IMR-90 (cell line): ENCODE data around the gene THAP9. TPM values are rescaled to one million over a fixed set of nuclear protein-coding genes. Genes with fewer than 3 reads are reported as not detected.
A peak's percentile ranks its signal among the peaks of the same experiment; 100 is the strongest.

Experiments
- ATAC-seq: fragments of 200-7000 bp; cut with Tn5 transposase; 2 replicates; pipeline ENCODE4 v1.9.1; 2020; ENCODE audit warnings: low read depth, mild to moderate bottlenecking, moderate library complexity
- BruUV-seq: library from RNA; stranded (reverse); fragments of 400-500 nt; replicated peaks from 2 replicates; lab custom pipeline; 2021; lab: Mats Ljungman, UMichigan
- CTCF ChIA-PET: fragments of 300-600 bp; formaldehyde crosslinking; extraction: SDS; loops from one replicate; lab custom pipeline; 2021; ENCODE audit warnings: antibody characterized with exemption; lab: Yijun Ruan, JAX
- POLR2A ChIA-PET: fragments of 300-600 bp; sonication (Branson Sonifier 250); formaldehyde crosslinking; loops from one replicate; lab custom pipeline; 2022; ENCODE audit warnings: antibody characterized with exemption; ENCODE audit not compliant: unreplicated experiment; lab: Charles Lee
- DNase-seq: peaks from one replicate; pipeline ENCODE4 v3.0.0; 2013
- H2AFZ ChIP-seq: replicated peaks from 2 replicates; pipeline ENCODE3; 2013; ENCODE audit warnings: low read length, mild to moderate bottlenecking; ENCODE audit not compliant: poor library complexity
- H2AK5ac ChIP-seq: 2 replicates; pipeline ENCODE4 v1.6.1; 2013; ENCODE audit warnings: low read depth, low read length, inconsistent platforms
- H2AK9ac ChIP-seq: replicated peaks from 2 replicates; pipeline ENCODE3; 2013; ENCODE audit warnings: mild to moderate bottlenecking, low read depth, low read length, moderate library complexity; ENCODE audit not compliant: poor library complexity
- H2BK120ac ChIP-seq: 2 replicates; pipeline ENCODE4 v1.6.1; 2013; ENCODE audit warnings: low read depth, low read length, inconsistent platforms
- H2BK15ac ChIP-seq: 3 replicates; pipeline ENCODE4 v1.6.1; 2013; ENCODE audit warnings: low read depth, low read length, inconsistent platforms
- H2BK20ac ChIP-seq: 2 replicates; pipeline ENCODE4 v1.6.1; 2013; ENCODE audit warnings: low read depth, mild to moderate bottlenecking, inconsistent platforms, low read length, moderate library complexity
- H2BK5ac ChIP-seq: 2 replicates; pipeline ENCODE4 v1.6.1; 2013; ENCODE audit warnings: mild to moderate bottlenecking, low read depth, low read length, inconsistent platforms; ENCODE audit not compliant: poor library complexity, severe bottlenecking
- H3K14ac ChIP-seq: replicated peaks from 2 replicates; pipeline ENCODE4 v1.6.1; 2013; ENCODE audit warnings: low read depth, low read length, inconsistent platforms
- H3K18ac ChIP-seq: 2 replicates; pipeline ENCODE4 v1.6.1; 2013; ENCODE audit warnings: low read depth, low read length, control low read depth
- H3K23ac ChIP-seq: 2 replicates; pipeline ENCODE4 v1.6.1; 2013; ENCODE audit warnings: low read depth, low read length, inconsistent platforms
- H3K27ac ChIP-seq: 2 replicates; pipeline ENCODE4 v1.5.1; 2013; ENCODE audit warnings: mild to moderate bottlenecking, control low read depth, low read length; ENCODE audit not compliant: insufficient read depth
- H3K27me3 ChIP-seq: 2 replicates; pipeline ENCODE4 v1.6.1; 2013; ENCODE audit warnings: low read length; ENCODE audit not compliant: control insufficient read depth, insufficient read depth
- H3K36me3 ChIP-seq: 2 replicates; pipeline ENCODE4 v1.6.1; 2013; ENCODE audit warnings: low read length, mixed read lengths; ENCODE audit not compliant: control insufficient read depth, insufficient read depth
- H3K4ac ChIP-seq: 2 replicates; pipeline ENCODE4 v1.6.1; 2013; ENCODE audit warnings: low read depth, low read length, inconsistent platforms
- H3K4me1 ChIP-seq: 2 replicates; pipeline ENCODE4 v1.6.1; 2013; ENCODE audit warnings: low read length, mixed read lengths; ENCODE audit not compliant: control insufficient read depth, insufficient read depth
- H3K4me2 ChIP-seq: 2 replicates; pipeline ENCODE4 v1.6.1; 2013; ENCODE audit warnings: low read depth, mild to moderate bottlenecking, control low read depth, low read length, moderate library complexity
- H3K4me3 ChIP-seq: 2 replicates; pipeline ENCODE4 v1.5.1; 2013; ENCODE audit warnings: low read depth, mild to moderate bottlenecking, control low read depth, low read length, moderate library complexity; ENCODE audit not compliant: insufficient read depth
- H3K56ac ChIP-seq: 2 replicates; pipeline ENCODE4 v1.6.1; 2013; ENCODE audit warnings: low read length, inconsistent platforms; ENCODE audit not compliant: insufficient read depth; ENCODE audit errors: extremely low read depth
- H3K79me1 ChIP-seq, 2 experiments: 2 replicates each; pipeline ENCODE4 v1.6.1; 2013; ENCODE audit warnings: low read length in 2 of 2, inconsistent platforms in 1 of 2, low read depth in 1 of 2
- H3K9ac ChIP-seq: 2 replicates; pipeline ENCODE4 v1.6.1; 2013; ENCODE audit warnings: low read depth, low read length, control low read depth
- H3K9me1 ChIP-seq: 2 replicates; pipeline ENCODE4 v1.6.1; 2013; ENCODE audit warnings: low read length, inconsistent platforms; ENCODE audit not compliant: insufficient read depth
- H3K9me3 ChIP-seq: 2 replicates; pipeline ENCODE4 v1.6.1; 2013; ENCODE audit warnings: low read length; ENCODE audit not compliant: control insufficient read depth, insufficient read depth
- H4K20me1 ChIP-seq: 2 replicates; pipeline ENCODE4 v1.6.1; 2013; ENCODE audit warnings: low read length, inconsistent platforms; ENCODE audit not compliant: insufficient read depth
- H4K5ac ChIP-seq: 2 replicates; pipeline ENCODE4 v1.6.1; 2013; ENCODE audit warnings: mild to moderate bottlenecking, low read depth, low read length, control low read depth
- H4K8ac ChIP-seq, 2 experiments: 2 replicates each; pipeline ENCODE4 v1.6.1; 2013; ENCODE audit warnings: low read depth in 2 of 2, low read length in 2 of 2, control low read depth in 1 of 2, inconsistent platforms in 1 of 2
- H4K91ac ChIP-seq: 2 replicates; pipeline ENCODE4 v1.6.1; 2013; ENCODE audit warnings: low read depth, low read length, inconsistent platforms; ENCODE audit not compliant: insufficient read depth
- BHLHE40 ChIP-seq: fragments of 150-350 bp; IDR thresholded peaks from 2 replicates; pipeline ENCODE4 v1.6.1; 2016; ENCODE audit warnings: mild to moderate bottlenecking, low read depth, low read length
- CEBPB ChIP-seq: IDR thresholded peaks from 2 replicates; pipeline ENCODE4 v1.6.1; 2012; ENCODE audit warnings: low read depth, low read length, improper control_type of control experiment
- CHD1 ChIP-seq: IDR thresholded peaks from 2 replicates; pipeline ENCODE4 v1.6.1; 2012; ENCODE audit warnings: low read depth, low read length, improper control_type of control experiment
- CTCF ChIP-seq: conservative IDR thresholded peaks from 2 replicates; pipeline ENCODE4 v1.5.1; 2012; ENCODE audit warnings: mild to moderate bottlenecking, low read depth, low read length, improper control_type of control experiment
- ELK1 ChIP-seq: fragments of 150-350 bp; IDR thresholded peaks from 2 replicates; pipeline ENCODE4 v1.6.1; 2016; ENCODE audit warnings: low read depth, mild to moderate bottlenecking, low read length, moderate library complexity, borderline replicate concordance
- MAFK ChIP-seq: IDR thresholded peaks from 2 replicates; pipeline ENCODE4 v1.6.1; 2012; ENCODE audit warnings: low read depth, low read length, improper control_type of control experiment
- MAZ ChIP-seq: IDR thresholded peaks from 2 replicates; pipeline ENCODE4 v1.6.1; 2012; ENCODE audit warnings: low read depth, mild to moderate bottlenecking, low read length, improper control_type of control experiment, moderate library complexity, borderline replicate concordance
- NFE2L2 ChIP-seq: fragments of 150-350 bp; IDR thresholded peaks from 2 replicates; pipeline ENCODE4 v1.6.1; 2016; ENCODE audit warnings: low read depth, mild to moderate bottlenecking, low read length
- POLR2A ChIP-seq: IDR thresholded peaks from 2 replicates; pipeline ENCODE4 v1.6.1; 2012; ENCODE audit warnings: mild to moderate bottlenecking, low read depth, low read length
- RAD21 ChIP-seq: IDR thresholded peaks from 2 replicates; pipeline ENCODE4 v1.6.1; 2012; ENCODE audit warnings: low read length, improper control_type of control experiment
- RCOR1 ChIP-seq: IDR thresholded peaks from 2 replicates; pipeline ENCODE4 v1.6.1; 2012; ENCODE audit warnings: mild to moderate bottlenecking, low read length, improper control_type of control experiment; ENCODE audit not compliant: insufficient replicate concordance
- RFX5 ChIP-seq: IDR thresholded peaks from 2 replicates; pipeline ENCODE4 v1.8.0; 2012; ENCODE audit warnings: low read depth, mild to moderate bottlenecking, low read length, moderate library complexity
- SMC3 ChIP-seq: fragments of 150-350 bp; IDR thresholded peaks from 2 replicates; pipeline ENCODE4 v1.6.1; 2016; ENCODE audit warnings: low read depth, mild to moderate bottlenecking, antibody characterized with exemption, low read length, moderate library complexity
- WGBS, 2 experiments: methylation state at CpG; one replicate each; pipeline versions ENCODE4 v1.1.5 to v1.1.7; 2013; ENCODE audit warnings: missing lambda C conversion rate in 2 of 2; ENCODE audit not compliant: insufficient read length in 1 of 2; ENCODE audit errors: extremely low coverage in 2 of 2; 5-methylcytosine and 5-hydroxymethylcytosine counted together
- dilution Hi-C: fragments of 300-500 bp; cut with HindIII; formaldehyde crosslinking; loops from one replicate; pipeline ENCODE4 v1.14.3; 2018; ENCODE audit warnings: low sequenced_read_pairs; ENCODE audit not compliant: unreplicated experiment
- in situ Hi-C: fragments of 300-500 bp; cut with MboI; formaldehyde crosslinking; loops from 3 replicates; pipeline ENCODE4 v1.14.3; 2019; ENCODE audit warnings: low sequenced_read_pairs, inconsistent platforms, mixed read lengths
- intact Hi-C: fragments of 100-400 bp; cut with micrococcal nuclease; formaldehyde crosslinking; loops from 2 replicates; pipeline ENCODE4 v1.10.0; 2022
- polyA plus RNA-seq, 3 experiments: library from polyadenylated mRNA; depleted of rRNA; stranded (reverse); fragments of >200 nt; gene quantifications; 2 replicates each; pipeline ENCODE4 v1.2.3, GENCODE V29; 2012; ENCODE audit warnings: low replicate concordance in 1 of 3
- total RNA-seq: library from RNA; depleted of rRNA; stranded (reverse); fragments of >200 nt; gene quantifications from 2 replicates; pipeline ENCODE4 v1.2.3, GENCODE V29; 2012

Gene THAP9
- total and polyA plus RNA-seq, 2 of the 4 experiments (the other 2 are of a cell fraction), result 0.86 to 2.9 TPM

- Histone ChIP-seq H3K27me3 (no peaks in the 10 kb centered on the region), H3K4ac (peak overlapping the region; percentile 49), H3K36me3 (peaks cover 4% of the 10 kb centered on the region), H4K5ac (peak overlapping the region; percentile 42; the same call in 1 of the 2 replicates), H4K20me1 (peaks cover 6% of the 10 kb centered on the region; the same call in 1 of the 2 replicates), H4K8ac (peak overlapping the region in 1 of 2 experiments; percentile 57; a peak in 2 of 4 replicates), H2AK9ac (peak overlapping the region; percentile 13), H2AFZ (no peak overlapping the region), H3K9ac (peak overlapping the region; percentile 86), H3K9me1 (peaks cover 2% of the 10 kb centered on the region; the same call in 1 of the 2 replicates), H3K14ac (peak overlapping the region; percentile 65; the same call in 1 of the 2 replicates), H2BK15ac (no peak overlapping the region), H3K27ac (peak overlapping the region; percentile 79; the same call in 1 of the 2 replicates), H3K23ac (peak overlapping the region; percentile 61; the same call in 1 of the 2 replicates), H2BK20ac (no peak overlapping the region), H4K91ac (no peak overlapping the region), H2AK5ac (no peak overlapping the region; the same call in 1 of the 2 replicates), H3K56ac (peak overlapping the region; percentile 14; the same call in 1 of the 2 replicates), H3K4me3 (peak overlapping the region; percentile 69), H3K4me2 (peak overlapping the region; percentile 97), H3K4me1 (no peaks in the 10 kb centered on the region), H2BK120ac (peak overlapping the region; percentile 26; the same call in 1 of the 2 replicates), H2BK5ac (peak overlapping the region; percentile 96), H3K18ac (peak overlapping the region; percentile 47; the same call in 1 of the 2 replicates), H3K79me1 (peaks cover 5 to 23% of the 10 kb centered on the region in 2 experiments; a peak in 2 of 4 replicates), H3K9me3 (no peaks in the 10 kb centered on the region)
- DNase-seq, result peak; percentile 91
- intact Hi-C loops, result loop anchor here (2.0 kb wide), 1 partner anchor 436 kb away; no protein-coding TSS in a partner anchor
- POLR2A ChIA-PET, result no interaction called here
- WGBS, 2 experiments, result no CpG with 5 or more reads among the region's 7 CpGs
- dilution Hi-C loops, result no loop called here
- BruUV-seq, result no TSS peak
- in situ Hi-C loops, result no loop called here
- CTCF ChIA-PET, result interaction anchor here (0.6 to 1.0 kb wide), 5 partner anchors 9 to 384 kb away, joined by 3 read pairs; no protein-coding TSS in a partner anchor
- peak; percentile 3; the same call in 1 of the 2 replicates for ATAC-seq
- TF ChIP-seq MAZ, result no peak
- TF ChIP-seq SMC3, result no peak
- no peak for TF ChIP-seq NFE2L2
- no peak for TF ChIP-seq RFX5
- TF ChIP-seq CHD1, result 0 out of 2 replicates have a peak, but pooled peaks have one; percentile 16
- no peak for TF ChIP-seq RCOR1
- no peak for TF ChIP-seq BHLHE40
- no peak for TF ChIP-seq POLR2A
- TF ChIP-seq CEBPB, result no peak
- TF ChIP-seq CTCF, result peak; percentile 41
- TF ChIP-seq RAD21, result peak; percentile 25; the same call in 1 of the 2 replicates
- no peak for TF ChIP-seq ELK1
- TF ChIP-seq MAFK, result no peak
Measured at GRCh38 chr4:82898322-82899243, 2.0 kb upstream of the THAP9 start.
